CD8-positive, alpha-beta memory T cell (primary cell): Measurements from ENCODE around the gene OR13J1. TPM values are rescaled to one million over a fixed set of nuclear protein-coding genes. Genes with fewer than 3 reads are reported as not detected.

Experiments used
- CTCF ChIA-PET: fragments of 350-600 bp; sonication (Branson Sonifier 250); formaldehyde crosslinking; loops from one replicate; lab custom pipeline; 2021; ENCODE audit warnings: antibody characterized with exemption; lab: Charles Lee
- POLR2A ChIA-PET: fragments of 350-600 bp; sonication (Branson Sonifier 250); formaldehyde crosslinking; loops from one replicate; lab custom pipeline; 2021; ENCODE audit warnings: antibody characterized with exemption; lab: Charles Lee
- DNase-seq, 5 donors: peaks; one replicate each; pipeline versions ENCODE4 v3.0.0 to v3.0.0-alpha.2; 2020 to 2022; ENCODE audit warnings: mixed read lengths in 1 of 5
- H3K27ac ChIP-seq: one replicate; pipeline ENCODE4 v1.7.0; 2013; ENCODE audit warnings: low read depth, mild to moderate bottlenecking, low read length, moderate library complexity
- H3K27me3 ChIP-seq: 2 replicates; pipeline ENCODE4 v1.7.0; 2013; ENCODE audit warnings: low read length, mild to moderate bottlenecking; ENCODE audit not compliant: insufficient read depth, poor library complexity, severe bottlenecking
- H3K36me3 ChIP-seq: 2 replicates; pipeline ENCODE4 v1.7.0; 2013; ENCODE audit warnings: mild to moderate bottlenecking, low read length, moderate library complexity; ENCODE audit not compliant: insufficient read depth
- H3K4me1 ChIP-seq: 2 replicates; pipeline ENCODE4 v1.7.0; 2013; ENCODE audit warnings: mild to moderate bottlenecking, low read length, moderate library complexity; ENCODE audit not compliant: insufficient read depth
- H3K4me3 ChIP-seq: 2 replicates; pipeline ENCODE4 v1.7.0; 2013; ENCODE audit warnings: mild to moderate bottlenecking, low read length
- H3K9me3 ChIP-seq: 2 replicates; pipeline ENCODE4 v1.7.0; 2013; ENCODE audit warnings: mild to moderate bottlenecking, low read length
- H3K27ac Mint-ChIP-seq, 8 donors: one replicate each; pipeline ENCODE4 v1.8.0; 2020 to 2021; ENCODE audit warnings: mixed read lengths in 8 of 8, mild to moderate bottlenecking in 6 of 8, inconsistent platforms in 3 of 8, moderate library complexity in 3 of 8
- H3K27me3 Mint-ChIP-seq, 2 donors: one replicate each; pipeline ENCODE4 v1.8.0; 2020 to 2021; ENCODE audit warnings: mixed read lengths in 2 of 2, mild to moderate bottlenecking in 1 of 2, moderate library complexity in 1 of 2
- H3K36me3 Mint-ChIP-seq, 3 donors: one replicate each; pipeline ENCODE4 v1.8.0; 2020 to 2021; ENCODE audit warnings: mixed read lengths in 3 of 3, inconsistent platforms in 1 of 3, mild to moderate bottlenecking in 1 of 3
- H3K4me1 Mint-ChIP-seq, 3 donors: one replicate each; pipeline ENCODE4 v1.8.0; 2020 to 2021; ENCODE audit warnings: mixed read lengths in 3 of 3, inconsistent platforms in 1 of 3, mild to moderate bottlenecking in 1 of 3
- H3K4me3 Mint-ChIP-seq, 7 donors: one replicate each; pipeline ENCODE4 v1.8.0; 2020 to 2021; ENCODE audit warnings: mixed read lengths in 7 of 7, mild to moderate bottlenecking in 6 of 7, moderate library complexity in 4 of 7, inconsistent platforms in 2 of 7
- H3K9me3 Mint-ChIP-seq, 5 donors: one replicate each; pipeline ENCODE4 v1.8.0; 2020 to 2022; ENCODE audit warnings: mixed read lengths in 5 of 5, mild to moderate bottlenecking in 3 of 5, moderate library complexity in 2 of 5, inconsistent platforms in 1 of 5
- polyA plus RNA-seq: library from polyadenylated mRNA; unstranded; fragments of 300-500 nt; fragmentation: Illumina TruSeq; gene quantifications from one replicate; pipeline ENCODE4 v1.2.3, GENCODE V29; 2021
- total RNA-seq, 2 experiments: library from RNA; stranded (reverse); gene quantifications; one replicate each; pipeline ENCODE4 v1.2.3, GENCODE V29; 2021

OR13J1 gene
- total and polyA plus RNA-seq, 3 experiments from 2014 or later: not detected

GRCh38 chr9:35842020-35842745 lies 28.0 kb downstream of the OR13J1 start:
- Mint-ChIP-seq H3K27me3 (no peaks in the 10 kb centered on the region), H3K9me3 (no peaks in the 10 kb centered on the region), H3K36me3 (peaks cover under 1 to 5% (median 2%) of the 10 kb centered on the region in 3 donors), H3K4me1 (peaks cover 15 to 16% (median 16%) of the 10 kb centered on the region in 3 donors), H3K27ac (no peak overlapping the region), H3K4me3 (peak overlapping the region in 1 of 7 donors; percentile 75)
- Histone ChIP-seq H3K4me3 (no peak overlapping the region), H3K27me3 (no peaks in the 10 kb centered on the region), H3K4me1 (peaks cover 18% of the 10 kb centered on the region), H3K27ac (no peak overlapping the region), H3K9me3 (no peaks in the 10 kb centered on the region), H3K36me3 (no peaks in the 10 kb centered on the region)
- ChIA-PET CTCF (interaction anchor here (1.8 kb wide), 1 partner anchor 16 kb away, joined by 5 read pairs; no protein-coding TSS in a partner anchor), POLR2A (no interaction called here)
- no peak for DNase-seq

- H3K4me1 Mint-ChIP-seq: peaks cover 15 to 16% (median 16%) of the 10 kb centered on the region in 3 donors
- H3K27ac Mint-ChIP-seq: no peak overlapping the region
- ChIA-PET CTCF (no interaction called here), POLR2A (no interaction called here)
- Histone ChIP-seq H3K9me3 (no peaks in the 10 kb centered on the region), H3K27ac (no peak overlapping the region), H3K4me3 (no peak overlapping the region), H3K27me3 (no peaks in the 10 kb centered on the region), H3K36me3 (no peaks in the 10 kb centered on the region), H3K4me1 (peaks cover 18% of the 10 kb centered on the region)
- no peaks in the 10 kb centered on the region for H3K9me3 Mint-ChIP-seq
- no peak for DNase-seq
- H3K27me3 Mint-ChIP-seq: no peaks in the 10 kb centered on the region
- H3K4me3 Mint-ChIP-seq: no peak overlapping the region
- H3K36me3 Mint-ChIP-seq: no peaks in the 10 kb centered on the region
Observed at GRCh38 chr9:35841645-35841900, 28.6 kb downstream of the OR13J1 start.

- H3K36me3 Mint-ChIP-seq: no peaks in the 10 kb centered on the region
- Histone ChIP-seq H3K27me3 (no peaks in the 10 kb centered on the region), H3K36me3 (no peaks in the 10 kb centered on the region), H3K27ac (no peak overlapping the region), H3K9me3 (no peaks in the 10 kb centered on the region), H3K4me1 (peaks cover 18% of the 10 kb centered on the region), H3K4me3 (no peak overlapping the region)
- CTCF ChIA-PET: no interaction called here
- no peak overlapping the region for H3K4me3 Mint-ChIP-seq
- POLR2A ChIA-PET: no interaction called here
- no peaks in the 10 kb centered on the region for H3K27me3 Mint-ChIP-seq
- no peak for DNase-seq
- peaks cover 15 to 16% (median 16%) of the 10 kb centered on the region in 3 donors for H3K4me1 Mint-ChIP-seq
- no peak overlapping the region for H3K27ac Mint-ChIP-seq
- no peaks in the 10 kb centered on the region for H3K9me3 Mint-ChIP-seq
Observed at GRCh38 chr9:35840881-35841644, 29.1 kb downstream of the OR13J1 start.

- Mint-ChIP-seq H3K9me3 (no peaks in the 10 kb centered on the region), H3K27me3 (no peaks in the 10 kb centered on the region), H3K4me3 (no peak overlapping the region), H3K27ac (peak overlapping the region in 2 of 8 donors; percentile 6 to 20), H3K4me1 (peaks cover 5 to 7% (median 6%) of the 10 kb centered on the region in 3 donors), H3K36me3 (no peaks in the 10 kb centered on the region)
- DNase-seq: no peak
- Histone ChIP-seq H3K4me3 (no peak overlapping the region), H3K36me3 (no peaks in the 10 kb centered on the region), H3K27me3 (no peaks in the 10 kb centered on the region), H3K27ac (no peak overlapping the region), H3K4me1 (peaks cover 9% of the 10 kb centered on the region), H3K9me3 (no peaks in the 10 kb centered on the region)
- CTCF ChIA-PET: no interaction called here
- POLR2A ChIA-PET: no interaction called here
Observed at GRCh38 chr9:35839926-35840325, 30.3 kb downstream of the OR13J1 start.

GRCh38 chr9:35836595-35836994 lies 33.6 kb downstream of the OR13J1 start:
- H3K36me3 ChIP-seq: no peaks in the 10 kb centered on the region
- no peaks in the 10 kb centered on the region for H3K27me3 ChIP-seq
- H3K4me3 Mint-ChIP-seq: no peak overlapping the region
- ChIA-PET CTCF (interaction anchor here (1.0 to 2.8 kb wide), 3 partner anchors 11 to 100 kb away, joined by 3 to 18 read pairs (median 3); no protein-coding TSS in a partner anchor), POLR2A (no interaction called here)
- H3K4me1 ChIP-seq: no peaks in the 10 kb centered on the region
- no peaks in the 10 kb centered on the region for H3K27me3 Mint-ChIP-seq
- H3K9me3 ChIP-seq: no peaks in the 10 kb centered on the region
- peaks cover 0 to 4% (median 0%) of the 10 kb centered on the region in 3 donors for H3K4me1 Mint-ChIP-seq
- no peak overlapping the region for H3K4me3 ChIP-seq
- H3K27ac ChIP-seq: no peak overlapping the region
- H3K36me3 Mint-ChIP-seq: no peaks in the 10 kb centered on the region
- no peak overlapping the region for H3K27ac Mint-ChIP-seq
- DNase-seq: no peak
- no peaks in the 10 kb centered on the region for H3K9me3 Mint-ChIP-seq

- Histone ChIP-seq H3K9me3 (no peaks in the 10 kb centered on the region), H3K36me3 (no peaks in the 10 kb centered on the region), H3K27ac (no peak overlapping the region), H3K4me1 (no peaks in the 10 kb centered on the region), H3K4me3 (no peak overlapping the region), H3K27me3 (no peaks in the 10 kb centered on the region)
- CTCF ChIA-PET: interaction anchor here (0.7 to 2.8 kb wide), 6 partner anchors 10 to 100 kb away, joined by 3 to 18 read pairs (median 3); no protein-coding TSS in a partner anchor
- no peaks in the 10 kb centered on the region for H3K36me3 Mint-ChIP-seq
- H3K4me1 Mint-ChIP-seq: peaks cover 0 to 11% (median 0%) of the 10 kb centered on the region in 3 donors
- H3K9me3 Mint-ChIP-seq: no peaks in the 10 kb centered on the region
- no peak overlapping the region for H3K4me3 Mint-ChIP-seq
- no peaks in the 10 kb centered on the region for H3K27me3 Mint-ChIP-seq
- no peak for DNase-seq
- POLR2A ChIA-PET: no interaction called here
- H3K27ac Mint-ChIP-seq: peak overlapping the region in 2 of 8 donors; percentile 2 to 10
Observed at GRCh38 chr9:35835766-35836165, 34.4 kb downstream of the OR13J1 start.

- ChIA-PET POLR2A (no interaction called here), CTCF (interaction anchor here (0.7 to 2.8 kb wide), 7 partner anchors 10 to 99 kb away, joined by 3 to 18 read pairs (median 3); no protein-coding TSS in a partner anchor)
- Mint-ChIP-seq H3K27me3 (no peaks in the 10 kb centered on the region), H3K27ac (no peak overlapping the region), H3K4me1 (peaks cover 1 to 17% (median 1%) of the 10 kb centered on the region in 3 donors), H3K4me3 (no peak overlapping the region), H3K9me3 (no peaks in the 10 kb centered on the region), H3K36me3 (no peaks in the 10 kb centered on the region)
- H3K9me3 ChIP-seq: no peaks in the 10 kb centered on the region
- DNase-seq: no peak
- no peak overlapping the region for H3K27ac ChIP-seq
- no peaks in the 10 kb centered on the region for H3K4me1 ChIP-seq
- no peak overlapping the region for H3K4me3 ChIP-seq
- H3K36me3 ChIP-seq: no peaks in the 10 kb centered on the region
- H3K27me3 ChIP-seq: no peaks in the 10 kb centered on the region
Observed at GRCh38 chr9:35835216-35835632, 35.0 kb downstream of the OR13J1 start.
